Loucy (cell line): ENCODE data around the gene GALNT10.

Experiments
- EZH2phosphoT487 ChIP-seq: fragments of 200-600 bp; IDR thresholded peaks from 2 replicates; pipeline ENCODE4 v1.6.1; 2018; ENCODE audit warnings: antibody characterized with exemption, mild to moderate bottlenecking, moderate library complexity, borderline replicate concordance
- TF ChIP-seq, protein P1 (sequence below): fragments of 200-600 bp; sonication (generic); conservative IDR thresholded peaks from 2 replicates; pipeline ENCODE4 v1.5.1; 2014; ENCODE audit warnings: mild to moderate bottlenecking, antibody characterized with exemption, low read length

DNA sequence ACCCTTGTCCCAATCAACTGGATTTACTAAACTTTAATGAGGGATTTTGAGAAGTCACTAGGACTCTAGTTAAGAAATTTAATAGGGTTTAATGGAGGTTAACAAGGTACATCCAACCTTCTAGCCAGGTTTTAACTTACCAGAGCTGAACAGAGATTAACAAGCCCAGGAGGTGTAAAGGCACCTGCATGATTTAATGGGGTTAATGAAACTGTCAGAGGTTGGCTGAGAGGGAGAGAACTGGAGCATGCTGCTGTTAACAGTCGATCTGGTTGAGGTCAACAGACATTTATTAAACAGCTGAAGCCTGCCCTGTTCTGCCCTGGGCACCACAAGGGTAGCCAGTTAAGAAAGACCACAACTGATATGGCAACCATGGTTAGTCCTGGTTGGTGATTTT, 273.9 kb downstream of the GALNT10 start:
- TF ChIP-seq, protein P1, sequence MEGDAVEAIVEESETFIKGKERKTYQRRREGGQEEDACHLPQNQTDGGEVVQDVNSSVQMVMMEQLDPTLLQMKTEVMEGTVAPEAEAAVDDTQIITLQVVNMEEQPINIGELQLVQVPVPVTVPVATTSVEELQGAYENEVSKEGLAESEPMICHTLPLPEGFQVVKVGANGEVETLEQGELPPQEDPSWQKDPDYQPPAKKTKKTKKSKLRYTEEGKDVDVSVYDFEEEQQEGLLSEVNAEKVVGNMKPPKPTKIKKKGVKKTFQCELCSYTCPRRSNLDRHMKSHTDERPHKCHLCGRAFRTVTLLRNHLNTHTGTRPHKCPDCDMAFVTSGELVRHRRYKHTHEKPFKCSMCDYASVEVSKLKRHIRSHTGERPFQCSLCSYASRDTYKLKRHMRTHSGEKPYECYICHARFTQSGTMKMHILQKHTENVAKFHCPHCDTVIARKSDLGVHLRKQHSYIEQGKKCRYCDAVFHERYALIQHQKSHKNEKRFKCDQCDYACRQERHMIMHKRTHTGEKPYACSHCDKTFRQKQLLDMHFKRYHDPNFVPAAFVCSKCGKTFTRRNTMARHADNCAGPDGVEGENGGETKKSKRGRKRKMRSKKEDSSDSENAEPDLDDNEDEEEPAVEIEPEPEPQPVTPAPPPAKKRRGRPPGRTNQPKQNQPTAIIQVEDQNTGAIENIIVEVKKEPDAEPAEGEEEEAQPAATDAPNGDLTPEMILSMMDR, result no peak
- no peak for TF ChIP-seq EZH2phosphoT487
